ENCODE measurements around the gene ABCA12. TPM values are rescaled to one million over a fixed set of nuclear protein-coding genes. Genes with fewer than 3 reads are reported as not detected.
A peak's percentile ranks its signal among the peaks of the same experiment; 100 is the strongest.

Gene ABCA12
- total RNA-seq, 8 experiments from 2014 or later: 0.04 to 0.92 (median 0.10) TPM

DNA sequence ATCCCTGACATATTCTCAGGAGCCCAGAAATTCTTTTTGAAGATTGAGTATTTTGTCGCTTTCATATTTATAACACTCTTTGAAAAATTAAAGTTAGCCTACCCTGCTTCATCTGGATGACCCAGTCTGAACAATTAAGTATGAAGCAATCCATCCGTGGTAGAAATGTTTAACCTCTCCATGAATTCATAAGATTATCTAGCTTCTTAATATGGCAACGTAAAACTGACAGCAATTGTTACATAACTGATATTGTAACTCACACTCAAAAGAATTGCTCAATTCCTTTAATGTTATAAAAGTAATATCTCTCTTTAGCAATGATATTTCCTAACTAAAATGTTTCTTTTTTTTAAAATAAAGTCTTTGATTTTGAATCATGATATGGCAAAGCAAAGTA, 7.2 kb upstream of the ABCA12 start:
- in situ Hi-C loops (cut with MboI; ENCODE audit: low pct_unique_long_range_greater_than_20kb in 2 of 9, low sequenced_read_pairs in 9 of 9, unreplicated experiment in 9 of 9): no loop called here
- Histone ChIP-seq H3K27ac (no peak overlapping the region), H3K4me1 (replicated peaks in 1 of 2) (no peaks in the 10 kb centered on the region), H3K4me3 (no peak overlapping the region)
- 22 to 90% (median 49%) methylated on average over 2 to 3 of the region's 3 CpGs; no CpG with 5 or more reads in 1 of the 10 experiments for WGBS, 10 experiments
- no peak for ATAC-seq (replicated peaks in 6 of 8)

DNA sequence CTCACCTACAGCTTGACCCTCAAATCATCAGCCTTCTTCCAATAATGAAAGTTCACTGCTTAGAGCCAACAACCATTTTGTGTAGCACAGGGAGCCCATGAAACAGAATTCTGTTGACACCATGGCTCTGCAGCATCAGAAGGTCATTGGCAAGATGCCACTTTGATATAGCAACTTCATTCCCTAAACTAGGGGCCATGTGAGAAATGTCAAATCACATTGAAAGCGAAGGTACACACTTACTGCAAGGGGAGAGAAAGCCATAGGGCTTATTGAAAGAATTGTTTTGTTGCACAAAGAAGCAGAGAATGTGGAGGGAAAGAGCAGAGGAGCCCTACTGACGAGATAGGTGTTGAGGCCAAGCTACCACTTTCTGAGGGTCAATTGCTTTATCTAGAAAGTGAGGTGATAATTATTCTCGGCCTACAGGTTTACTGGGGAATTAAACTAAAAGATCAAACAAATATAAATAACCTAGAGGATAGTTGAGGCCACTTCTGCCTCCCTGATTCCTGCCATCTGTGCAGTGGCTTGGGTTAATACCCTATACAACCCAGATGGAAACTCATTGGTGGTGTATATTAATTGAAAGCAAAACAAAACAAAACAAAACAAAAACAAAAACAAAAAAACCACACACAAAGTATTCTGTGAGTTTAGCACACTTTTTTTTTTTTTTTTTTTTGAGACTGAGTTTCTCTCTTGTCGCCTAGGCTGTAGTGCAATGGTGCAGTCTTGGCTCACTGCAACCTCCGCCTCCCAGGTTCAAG, 5.9 kb upstream of the ABCA12 start:
- Histone ChIP-seq H3K27ac (no peak overlapping the region), H3K4me1 (replicated peaks in 1 of 2) (no peaks in the 10 kb centered on the region), H3K4me3 (no peak overlapping the region)
- in situ Hi-C loops (cut with MboI; ENCODE audit: low pct_unique_long_range_greater_than_20kb in 2 of 9, low sequenced_read_pairs in 9 of 9, unreplicated experiment in 9 of 9): no loop called here
- no peak for ATAC-seq (replicated peaks in 6 of 8)
- 11 to 100% (median 80%) methylated on average over 1 to 5 of the region's 5 CpGs; no CpG with 5 or more reads in 1 of the 10 experiments for WGBS, 10 experiments

GRCh38 chr2:215143458-215143857, 5.0 kb upstream of the ABCA12 start:
- Histone ChIP-seq H3K4me1 (replicated peaks in 1 of 2) (peaks cover 0 to under 1% of the 10 kb centered on the region in 2 donors), H3K27ac (no peak overlapping the region), H3K4me3 (no peak overlapping the region)
- in situ Hi-C loops (cut with MboI; ENCODE audit: low pct_unique_long_range_greater_than_20kb in 2 of 9, low sequenced_read_pairs in 9 of 9, unreplicated experiment in 9 of 9): no loop called here
- no peak for ATAC-seq (replicated peaks in 6 of 8)

- Histone ChIP-seq H3K4me1 (replicated peaks in 1 of 2) (peaks cover 0 to 3% of the 10 kb centered on the region in 2 donors), H3K4me3 (no peak overlapping the region), H3K27ac (no peak overlapping the region)
- no peak for ATAC-seq (replicated peaks in 6 of 8)
- in situ Hi-C loops (cut with MboI; ENCODE audit: low pct_unique_long_range_greater_than_20kb in 2 of 9, low sequenced_read_pairs in 9 of 9, unreplicated experiment in 9 of 9): no loop called here
- WGBS, 10 experiments: 74 to 100% (median 100%) methylated on average over 1 to 2 of the region's 2 CpGs; no CpG with 5 or more reads in 1 of the 10 experiments
Measured at GRCh38 chr2:215141706-215142105, 3.3 kb upstream of the ABCA12 start.

GRCh38 chr2:215140166-215140707, 1.8 kb upstream of the ABCA12 start:
- Histone ChIP-seq H3K4me1 (replicated peaks in 1 of 2) (peaks cover 0 to 3% of the 10 kb centered on the region in 2 donors), H3K27ac (no peak overlapping the region), H3K4me3 (no peak overlapping the region)
- WGBS, 10 experiments: 10 to 100% (median 94%) methylated on average over 1 to 3 of the region's 4 CpGs; no CpG with 5 or more reads in 1 of the 10 experiments
- ATAC-seq (replicated peaks in 6 of 8): peak in 2 of 8 experiments; percentile 9 to 23
- in situ Hi-C loops (cut with MboI; ENCODE audit: low pct_unique_long_range_greater_than_20kb in 2 of 9, low sequenced_read_pairs in 9 of 9, unreplicated experiment in 9 of 9): no loop called here

DNA sequence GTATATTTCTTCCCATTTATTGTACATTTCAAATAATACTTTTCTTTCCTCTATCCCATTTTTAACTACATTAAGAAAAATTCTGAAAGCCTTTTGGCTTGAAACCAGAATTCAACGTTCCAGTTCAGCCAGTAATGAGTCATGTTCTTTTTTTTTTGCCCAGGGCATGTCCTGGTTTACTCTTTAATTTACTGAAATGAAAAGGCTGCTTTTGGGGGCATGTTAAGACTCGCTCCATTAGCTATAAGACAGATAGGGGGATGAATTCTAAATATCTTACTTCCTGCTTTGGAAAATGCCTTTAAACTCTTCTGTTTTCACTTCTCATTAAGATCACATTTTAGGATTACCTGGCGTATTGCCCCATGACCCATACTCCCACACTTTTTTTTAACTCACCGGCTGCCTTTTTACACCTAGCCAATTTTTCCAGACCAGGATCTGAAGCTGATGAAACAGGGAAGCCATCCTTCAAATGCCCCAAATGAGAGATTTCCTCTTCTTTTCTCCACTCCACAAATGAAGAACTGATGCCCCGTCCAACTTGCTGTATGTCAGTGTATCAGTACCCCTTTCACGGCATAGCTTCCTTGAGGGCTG, 585 bp downstream of the ABCA12 start:
- in situ Hi-C loops (cut with MboI; ENCODE audit: low pct_unique_long_range_greater_than_20kb in 2 of 9, low sequenced_read_pairs in 9 of 9, unreplicated experiment in 9 of 9): no loop called here
- peak in 3 of 8 experiments; percentile 8 to 34 (median 13) for ATAC-seq (replicated peaks in 6 of 8)
- Histone ChIP-seq H3K4me1 (replicated peaks in 1 of 2) (peaks cover 0 to 3% of the 10 kb centered on the region in 2 donors), H3K4me3 (no peak overlapping the region), H3K27ac (no peak overlapping the region)
- WGBS, 10 experiments: 49 to 91% (median 69%) methylated on average over 2 to 6 of the region's 6 CpGs

- WGBS, 10 experiments: 13 to 100% (median 57%) methylated on average over 1 to 3 of the region's 3 CpGs
- in situ Hi-C loops (cut with MboI; ENCODE audit: low pct_unique_long_range_greater_than_20kb in 2 of 9, low sequenced_read_pairs in 9 of 9, unreplicated experiment in 9 of 9): no loop called here
- no peak overlapping the region for H3K4me3 ChIP-seq
- ATAC-seq (replicated peaks in 6 of 8): peak in 2 of 8 experiments; percentile 3 to 8
- H3K4me1 ChIP-seq (replicated peaks in 1 of 2): peaks cover 0 to 3% of the 10 kb centered on the region in 2 donors
- H3K27ac ChIP-seq: no peak overlapping the region
Measured at GRCh38 chr2:215137329-215137686, 1.1 kb downstream of the ABCA12 start.

DNA sequence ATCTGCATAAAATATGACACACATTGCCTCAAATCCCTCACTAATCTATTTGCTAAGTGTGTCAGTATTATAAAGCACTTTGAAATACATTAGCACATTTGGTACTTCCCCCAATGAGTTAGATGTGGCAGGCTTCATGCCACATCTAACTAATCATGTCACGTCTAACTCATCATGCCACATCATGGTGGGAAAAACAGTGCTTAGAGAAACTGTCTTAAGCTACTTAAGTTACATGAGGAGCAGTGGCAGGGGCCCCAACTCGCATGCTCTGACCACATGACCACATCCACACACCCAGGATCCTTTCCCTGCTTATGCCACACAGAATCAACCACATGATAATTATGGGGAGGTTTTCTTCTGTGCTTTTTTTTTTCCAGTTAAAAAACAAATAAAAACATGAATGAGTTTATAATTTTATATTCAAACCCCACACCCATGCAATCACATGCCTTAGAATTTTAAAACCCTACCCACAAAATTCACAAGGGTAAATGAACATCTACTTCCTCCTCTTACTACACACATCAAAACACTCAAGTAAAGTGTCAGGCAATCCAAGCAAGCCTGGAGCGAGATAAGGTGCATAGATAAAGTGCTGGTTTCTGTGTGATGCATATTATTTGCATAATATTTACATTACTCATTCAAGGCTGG, 1.6 kb downstream of the ABCA12 start:
- ATAC-seq (replicated peaks in 6 of 8): peak in 3 of 8 experiments; percentile 76 to 85 (median 76)
- H3K27ac ChIP-seq: no peak overlapping the region
- H3K4me3 ChIP-seq: no peak overlapping the region
- in situ Hi-C loops (cut with MboI; ENCODE audit: low pct_unique_long_range_greater_than_20kb in 2 of 9, low sequenced_read_pairs in 9 of 9, unreplicated experiment in 9 of 9): no loop called here
- H3K4me1 ChIP-seq (replicated peaks in 1 of 2): peaks cover 0 to 3% of the 10 kb centered on the region in 2 donors
- WGBS, 10 experiments: 0 to 100% (median 47%) methylated on average over 1 to 3 of the region's 3 CpGs; no CpG with 5 or more reads in 2 of the 10 experiments

DNA sequence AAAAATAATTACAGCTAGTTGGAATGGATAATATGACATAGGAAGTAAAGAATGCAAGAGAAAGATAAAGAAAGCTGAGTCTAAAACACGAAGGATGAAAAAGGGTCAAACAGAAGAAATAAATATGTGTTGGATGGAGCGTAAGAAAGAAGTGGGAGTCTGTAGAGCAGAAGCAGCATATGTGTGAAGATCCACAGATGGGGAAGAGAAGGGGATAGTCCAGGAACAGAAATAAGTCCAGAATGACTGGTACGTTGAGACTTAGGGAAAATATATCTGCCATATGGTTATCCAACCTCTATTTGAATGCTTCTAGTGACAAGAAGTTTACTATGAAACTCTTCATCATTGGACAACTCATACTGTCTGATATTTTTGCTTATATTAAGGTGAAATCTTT, 18.0 kb downstream of the ABCA12 start:
- Histone ChIP-seq H3K4me1 (replicated peaks in 1 of 2) (no peaks in the 10 kb centered on the region), H3K27ac (no peak overlapping the region), H3K4me3 (no peak overlapping the region)
- in situ Hi-C loops (cut with MboI; ENCODE audit: low pct_unique_long_range_greater_than_20kb in 2 of 9, low sequenced_read_pairs in 9 of 9, unreplicated experiment in 9 of 9): no loop called here
- no peak for ATAC-seq (replicated peaks in 6 of 8)
- 21 to 68% (median 59%) methylated on average over 2 to 3 of the region's 3 CpGs; no CpG with 5 or more reads in 1 of the 10 experiments for WGBS, 10 experiments

DNA sequence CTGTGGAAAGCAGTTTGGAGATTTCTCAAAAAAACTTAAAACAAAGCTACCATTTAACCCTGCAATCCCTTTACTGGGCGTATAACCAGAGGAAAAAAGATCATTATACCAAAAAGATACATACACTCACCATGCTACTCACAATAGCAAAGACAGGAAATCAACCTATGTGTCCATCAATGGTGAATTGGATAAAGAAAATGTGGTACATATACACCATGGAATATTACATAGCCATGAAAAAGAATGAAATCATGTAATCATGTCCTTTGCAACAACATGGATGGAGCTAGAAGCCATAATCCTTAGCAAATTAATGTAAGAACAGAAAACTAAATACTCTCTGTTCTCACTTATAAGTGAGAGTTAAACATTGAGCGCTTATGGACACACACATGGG, 18.6 kb downstream of the ABCA12 start:
- H3K4me1 ChIP-seq (replicated peaks in 1 of 2): no peaks in the 10 kb centered on the region
- in situ Hi-C loops (cut with MboI; ENCODE audit: low pct_unique_long_range_greater_than_20kb in 2 of 9, low sequenced_read_pairs in 9 of 9, unreplicated experiment in 9 of 9): no loop called here
- no peak overlapping the region for H3K27ac ChIP-seq
- ATAC-seq (replicated peaks in 6 of 8): no peak
- 50 to 100% (median 90%) methylated on average over 1 to 2 of the region's 2 CpGs; no CpG with 5 or more reads in 2 of the 10 experiments for WGBS, 10 experiments
- H3K4me3 ChIP-seq: no peak overlapping the region

GRCh38 chr2:215110918-215111317, 27.5 kb downstream of the ABCA12 start:
- WGBS, 10 experiments: 24 to 100% (median 74%) methylated on average over 1 to 3 of the region's 3 CpGs
- in situ Hi-C loops (cut with MboI; ENCODE audit: low pct_unique_long_range_greater_than_20kb in 2 of 9, low sequenced_read_pairs in 9 of 9, unreplicated experiment in 9 of 9): no loop called here
- H3K4me3 ChIP-seq: no peak overlapping the region
- H3K27ac ChIP-seq: no peak overlapping the region
- ATAC-seq (replicated peaks in 6 of 8): no peak
- no peaks in the 10 kb centered on the region for H3K4me1 ChIP-seq (replicated peaks in 1 of 2)

GRCh38 chr2:215107216-215108056, 31.0 kb downstream of the ABCA12 start:
- no peak for ATAC-seq (replicated peaks in 6 of 8)
- H3K4me1 ChIP-seq (replicated peaks in 1 of 2): no peaks in the 10 kb centered on the region
- 20 to 100% (median 88%) methylated on average over 1 to 4 of the region's 5 CpGs; no CpG with 5 or more reads in 1 of the 10 experiments for WGBS, 10 experiments
- no peak overlapping the region for H3K4me3 ChIP-seq
- in situ Hi-C loops (cut with MboI; ENCODE audit: low pct_unique_long_range_greater_than_20kb in 2 of 9, low sequenced_read_pairs in 9 of 9, unreplicated experiment in 9 of 9): no loop called here
- H3K27ac ChIP-seq: no peak overlapping the region

All from motor neuron (in vitro differentiated cells).